GM18526 (cell line): ENCODE data around the gene LRRC51.

ENCODE experiments used
- POLR2A ChIP-seq: IDR thresholded peaks from 3 replicates; pipeline ENCODE4 v1.6.1; 2011; ENCODE audit not compliant: insufficient read length; ENCODE audit errors: extremely low read depth

The LRRC51 gene

DNA sequence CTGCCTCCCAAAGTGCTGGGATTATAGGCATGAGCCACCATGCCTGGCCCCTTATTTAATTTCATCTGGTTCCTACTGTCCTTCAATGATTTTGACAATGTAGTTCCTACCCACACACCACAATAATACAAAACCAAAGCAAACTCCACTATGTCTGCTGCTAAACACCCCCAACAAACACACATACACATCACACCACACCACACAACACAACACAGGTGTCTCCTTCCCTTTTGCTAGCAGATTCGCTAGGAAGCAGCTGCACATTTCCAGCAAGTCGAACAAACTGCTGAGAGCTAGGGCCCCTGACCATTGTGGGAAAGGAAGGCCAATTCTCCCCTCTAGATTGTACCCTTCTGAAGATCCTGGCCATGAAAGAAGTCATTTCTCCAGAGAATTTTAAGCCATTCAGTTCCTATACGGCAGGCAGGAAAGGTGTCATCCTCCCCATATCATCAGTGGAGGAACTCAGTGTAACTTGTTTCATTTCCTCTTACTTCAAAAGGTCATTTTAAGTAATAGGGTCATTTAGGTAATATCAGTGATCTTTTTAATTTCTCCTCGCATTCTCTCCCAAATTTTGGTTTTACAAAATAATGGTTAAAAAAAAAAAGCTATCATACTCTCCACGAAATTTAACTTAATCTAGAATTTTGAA, 18.8 kb upstream of the LRRC51 start:
- no peak for TF ChIP-seq POLR2A

- no peak for TF ChIP-seq POLR2A
Observed at GRCh38 chr11:72066855-72067254, 13.8 kb upstream of the LRRC51 start.

DNA sequence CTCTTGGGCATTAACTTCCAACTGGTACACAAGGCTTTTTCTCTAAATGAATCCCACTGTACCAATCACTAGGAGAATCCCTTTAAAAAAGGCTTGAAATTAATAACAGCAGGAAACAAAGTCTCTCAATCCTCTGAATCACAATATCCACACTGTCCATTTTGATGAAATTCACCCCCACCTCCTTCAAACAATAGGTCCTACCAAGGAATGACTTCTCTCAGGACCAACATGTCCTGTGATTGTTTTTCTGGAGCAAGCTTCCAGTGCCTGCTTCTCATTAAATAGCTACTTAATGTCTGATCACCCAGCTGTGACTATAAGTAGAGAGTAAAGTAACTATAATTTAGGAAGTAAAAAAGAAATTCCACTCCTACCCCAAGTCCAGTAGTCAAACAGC, 13.4 kb upstream of the LRRC51 start:
- TF ChIP-seq POLR2A, result no peak

DNA sequence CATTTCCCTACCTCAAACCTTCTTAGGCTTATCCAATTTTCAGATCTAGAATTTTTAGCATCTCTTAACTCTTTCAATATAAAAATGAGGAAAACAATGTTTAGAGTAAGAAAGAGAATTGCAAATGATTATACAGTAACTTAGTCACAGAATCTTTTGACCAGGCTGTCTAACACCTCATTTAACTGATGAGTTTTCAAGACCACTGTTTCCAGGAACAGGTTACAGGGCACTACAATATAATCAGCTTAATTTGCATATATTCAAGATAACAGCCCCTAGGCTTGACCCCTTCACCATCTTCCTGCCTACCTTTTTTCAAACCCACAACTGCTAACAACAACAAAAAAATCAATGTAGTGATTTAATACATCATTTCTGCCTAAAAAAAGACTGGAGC, 13.0 kb upstream of the LRRC51 start:
- TF ChIP-seq POLR2A, result no peak

DNA sequence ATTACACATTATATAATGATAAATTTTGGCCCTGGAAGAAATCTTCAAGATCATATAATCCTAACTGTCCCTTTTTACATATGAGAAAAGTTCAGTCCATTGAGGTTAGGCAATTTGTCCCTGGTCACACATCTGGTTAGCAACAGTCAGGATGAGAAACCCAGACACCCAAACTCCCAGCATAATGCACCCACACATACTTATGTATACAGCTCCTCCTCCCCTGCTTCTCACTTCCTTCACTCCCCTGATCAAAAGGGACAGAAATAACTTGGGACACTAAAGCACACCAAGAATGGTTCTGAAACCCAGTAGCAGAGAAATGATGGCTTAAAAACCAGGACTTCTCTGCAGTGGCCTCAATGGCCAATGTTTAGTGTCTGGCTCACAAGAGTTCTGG, 11.4 kb upstream of the LRRC51 start:
- no peak for TF ChIP-seq POLR2A

GRCh38 chr11:72069787-72070251, 10.8 kb upstream of the LRRC51 start:
- no peak for TF ChIP-seq POLR2A

- TF ChIP-seq POLR2A, result no peak
Observed at GRCh38 chr11:72070491-72070890, 10.2 kb upstream of the LRRC51 start.

DNA sequence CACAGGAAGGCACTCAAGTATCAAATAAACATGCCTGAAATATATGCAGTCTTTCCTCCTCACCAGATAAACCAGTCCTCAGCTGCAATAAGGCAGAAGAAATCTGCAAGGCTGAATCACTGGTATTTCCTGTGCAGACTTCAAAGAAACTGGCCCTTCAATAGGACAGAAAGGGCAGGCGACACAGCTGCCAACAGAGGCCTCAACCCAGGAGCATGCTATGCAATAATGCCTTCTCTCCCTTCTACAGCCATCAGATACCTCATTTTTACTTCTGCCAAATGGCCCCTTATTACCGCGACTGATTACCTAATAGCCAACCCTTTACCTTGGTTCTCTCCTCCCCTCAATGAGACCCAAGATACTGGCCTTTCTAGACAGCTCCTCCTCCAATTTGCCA, 8.3 kb upstream of the LRRC51 start:
- no peak for TF ChIP-seq POLR2A

GRCh38 chr11:72075109-72075508, 5.5 kb upstream of the LRRC51 start:
- TF ChIP-seq POLR2A, result no peak

DNA sequence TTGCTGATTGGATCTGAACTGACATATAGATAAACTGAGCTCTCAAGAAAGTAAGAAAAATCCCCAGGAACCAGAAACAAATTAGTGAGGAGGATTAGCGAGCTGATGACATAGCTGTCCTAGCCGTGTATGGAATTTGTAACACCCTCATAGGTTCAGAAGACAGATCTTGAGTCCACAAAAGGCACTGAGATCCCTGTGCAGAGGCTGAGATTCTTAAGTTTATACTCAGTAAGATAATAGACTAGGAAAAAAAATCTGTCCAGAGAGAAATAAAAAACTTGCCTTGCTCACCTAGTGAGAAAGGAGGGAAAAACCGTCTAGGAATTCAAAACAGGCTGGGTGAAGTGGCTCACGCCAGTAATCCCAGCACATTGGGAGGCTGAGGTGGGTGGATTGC, 4.9 kb upstream of the LRRC51 start:
- no peak for TF ChIP-seq POLR2A

- TF ChIP-seq POLR2A, result no peak
Observed at GRCh38 chr11:72078477-72078876, 2.2 kb upstream of the LRRC51 start.

- TF ChIP-seq POLR2A, result no peak
Observed at GRCh38 chr11:72079819-72080325, 778 bp upstream of the LRRC51 start.

DNA sequence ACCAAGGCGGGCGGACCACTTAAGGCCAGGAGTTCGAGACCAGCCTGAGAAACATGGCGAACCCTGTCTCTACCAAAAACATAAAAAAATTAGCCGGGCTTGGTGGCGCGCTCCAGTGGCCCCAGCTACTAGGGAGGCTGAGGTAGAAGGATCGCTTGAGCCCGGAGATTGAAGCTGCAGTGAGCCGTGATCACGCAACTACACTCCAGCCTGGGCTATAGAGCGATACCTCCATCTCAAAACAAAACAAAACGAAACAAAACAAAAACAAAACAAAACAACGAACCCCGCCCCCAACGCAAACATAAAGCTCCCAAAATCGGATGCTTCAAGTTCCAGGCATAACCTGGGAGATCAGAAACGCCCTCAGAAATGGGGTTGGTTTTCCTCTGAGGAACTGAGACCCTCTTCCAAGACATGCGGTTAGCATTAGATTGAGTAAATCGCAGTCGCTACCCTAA, 564 bp downstream of the LRRC51 start:
- TF ChIP-seq POLR2A, result no peak

GRCh38 chr11:72081821-72082453, 1.3 kb downstream of the LRRC51 start:
- TF ChIP-seq POLR2A, result no peak

- no peak for TF ChIP-seq POLR2A
Observed at GRCh38 chr11:72083414-72083813, 2.8 kb downstream of the LRRC51 start.

- no peak for TF ChIP-seq POLR2A
Observed at GRCh38 chr11:72084076-72084475, 3.4 kb downstream of the LRRC51 start.

DNA sequence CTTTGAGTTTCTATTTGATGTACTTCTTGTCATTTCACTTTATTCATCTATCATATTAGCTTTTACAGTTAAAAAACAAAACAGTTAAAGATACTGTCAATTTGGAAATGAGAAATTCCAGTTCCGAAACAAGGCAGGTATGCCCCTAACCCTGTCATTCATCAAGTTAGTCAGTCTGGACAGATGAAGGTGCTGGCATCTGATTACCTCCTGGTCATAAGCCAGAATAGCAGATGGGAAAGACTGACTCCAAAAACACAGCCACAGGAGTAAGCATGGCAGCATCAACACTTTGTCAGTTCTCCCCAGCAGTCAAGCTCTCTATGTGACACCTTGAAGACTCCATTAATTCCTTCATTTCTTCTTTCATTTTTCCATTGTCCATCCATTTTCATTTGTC, 4.3 kb downstream of the LRRC51 start:
- TF ChIP-seq POLR2A, result no peak

DNA sequence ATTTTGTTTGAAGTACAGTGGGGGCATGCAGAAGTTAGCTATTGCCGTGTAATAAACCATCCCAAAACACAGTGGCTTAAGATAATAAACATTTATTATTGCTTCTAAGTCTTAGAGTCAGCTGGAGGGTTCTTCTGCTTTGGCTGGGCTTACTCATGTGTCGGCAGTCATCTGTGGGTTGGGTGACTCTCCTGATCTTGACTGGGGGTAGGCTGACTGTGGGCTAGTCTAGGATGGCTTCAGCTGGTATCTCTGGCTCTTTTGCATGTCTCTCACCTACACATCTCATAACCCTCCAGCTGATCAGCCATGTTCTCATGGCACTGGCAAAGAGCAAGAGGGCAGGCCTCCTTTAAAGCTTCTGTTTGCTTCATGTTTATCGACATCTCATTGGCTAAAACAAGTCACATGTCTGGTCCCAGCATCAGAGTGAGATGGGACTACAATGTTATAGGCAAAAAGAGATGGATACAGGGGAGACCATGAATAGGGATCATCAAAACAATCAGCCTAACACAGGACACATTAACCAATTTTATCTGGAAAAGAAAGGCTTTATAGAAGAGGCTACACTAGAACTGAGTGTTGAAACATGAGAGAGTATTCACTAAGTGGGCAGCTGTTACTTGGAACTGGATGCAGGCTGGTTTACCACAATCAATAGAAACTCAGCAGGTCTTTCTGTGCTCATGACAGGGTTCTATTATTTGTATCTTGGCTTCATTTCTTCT, 5.1 kb downstream of the LRRC51 start:
- no peak for TF ChIP-seq POLR2A
